Psoas muscle (tissue), 8 donors: ENCODE measurements around the gene SPESP1. TPM values are rescaled to one million over a fixed set of nuclear protein-coding genes. Genes with fewer than 3 reads are reported as not detected.

Source experiments
- ATAC-seq, 4 donors: fragments of 200-7000 bp; cut with Tn5 transposase; one replicate each; pipeline ENCODE4 v1.9.1; 2020; ENCODE audit warnings: moderate library complexity in 3 of 4, mild to moderate bottlenecking in 2 of 4
- DNase-seq, 2 donors: peaks; one replicate each; pipeline ENCODE4 v3.0.0-alpha.2; 2020
- H3K27ac ChIP-seq: fragments of 200-600 bp; one replicate; pipeline ENCODE4 v1.8.0; 2022
- H3K27me3 ChIP-seq, 3 donors: fragments of 200-600 bp in 1 of 3; one replicate each; pipeline versions ENCODE4 v1.6.1 to v1.8.0; 2013 to 2022; ENCODE audit warnings: low read length in 2 of 3, mild to moderate bottlenecking in 2 of 3, moderate library complexity in 1 of 3; ENCODE audit not compliant: insufficient read depth in 3 of 3
- H3K36me3 ChIP-seq, 2 donors: fragments of 200-600 bp in 1 of 2; one replicate each; pipeline versions ENCODE4 v1.6.1 to v1.8.0; 2013 to 2022; ENCODE audit warnings: low read depth in 1 of 2, mild to moderate bottlenecking in 1 of 2, moderate library complexity in 1 of 2; ENCODE audit not compliant: insufficient read depth in 1 of 2
- H3K4me1 ChIP-seq: fragments of 200-600 bp; one replicate; pipeline ENCODE4 v1.8.0; 2022
- H3K4me3 ChIP-seq: fragments of 200-600 bp; one replicate; pipeline ENCODE4 v1.8.0; 2022; ENCODE audit warnings: mild to moderate bottlenecking
- H3K9me3 ChIP-seq: fragments of 200-600 bp; one replicate; pipeline ENCODE4 v1.8.0; 2022
- CTCF ChIP-seq: fragments of 200-600 bp; IDR thresholded peaks from one replicate; pipeline ENCODE4 v1.8.0; 2022; ENCODE audit warnings: antibody characterized with exemption
- WGBS, 3 donors: extraction: QIAGEN DNeasy Blood & Tissue Kit; methylation state at CpG; one replicate each; pipeline versions ENCODE4 v1.1.6 to v1.1.7; 2013; 5-methylcytosine and 5-hydroxymethylcytosine counted together
- intact Hi-C, 2 donors: fragments of 100-400 bp; cut with DNase I; formaldehyde crosslinking; loops; one replicate each; pipeline versions ENCODE4 v1.11.0 to v1.14.2; 2022
- polyA plus RNA-seq, 3 donors: library from polyadenylated mRNA; stranded (reverse); fragments of 200-250 nt; gene quantifications; one replicate each; pipeline ENCODE4 v1.2.3, GENCODE V29; 2013
- total RNA-seq, 4 donors: library from RNA; stranded (reverse); fragmentation: NEBNext Ultra II Directional in 2 of 4; extraction: Animal tissue kit (Norgen Biotek cat#: 25700) in 2 of 4; gene quantifications; one replicate each; pipeline versions ENCODE4 v1.2.1 to v1.2.4, GENCODE V29; 2021 to 2023
- donor health status: healthy with polysubstance abuse.
- donor health status: DM: no; HTN: no; CAD: no; lungs with moderate emphysema.
- donor health status: Bipolar disorder and iron deficiency.
- donor health status: healthy.
- donor health status: DM: yes; HTN: yes; CAD: no.
- donor health status: DM: no; HTN: no; CAD: no.
- donor health status: DM: no; HTN: no; CAD: no.
- donor health status: DM: yes; HTN: yes; CAD: no.

Gene SPESP1
- total and polyA plus RNA-seq, 7 donors: 0.60 to 3.2 (median 2.4) TPM

GRCh38 chr15:68888419-68888818, 41.9 kb upstream of the SPESP1 start:
- Histone ChIP-seq H3K4me3 (no peak overlapping the region), H3K4me1 (peaks cover 11% of the 10 kb centered on the region), H3K9me3 (no peaks in the 10 kb centered on the region), H3K36me3 (no peaks in the 10 kb centered on the region), H3K27me3 (no peaks in the 10 kb centered on the region), H3K27ac (no peak overlapping the region)
- intact Hi-C loops: no loop called here
- no peak for ATAC-seq
- DNase-seq: no peak
- no peak for TF ChIP-seq CTCF
- WGBS, 3 donors: 63 to 76% (median 71%) methylated on average over 12 of the region's 12 CpGs

GRCh38 chr15:68894208-68894607, 36.1 kb upstream of the SPESP1 start:
- WGBS, 3 donors: 65 to 76% (median 72%) methylated on average over 1 of the region's 1 CpG
- no peak for TF ChIP-seq CTCF
- no peak for ATAC-seq

GRCh38 chr15:68896178-68896577, 34.1 kb upstream of the SPESP1 start:
- no peak for TF ChIP-seq CTCF
- H3K4me1 ChIP-seq: no peaks in the 10 kb centered on the region
- intact Hi-C loops: no loop called here
- no peak for DNase-seq
- H3K9me3 ChIP-seq: no peaks in the 10 kb centered on the region
- H3K27me3 ChIP-seq: no peaks in the 10 kb centered on the region
- no peak overlapping the region for H3K27ac ChIP-seq
- no peak for ATAC-seq
- no peaks in the 10 kb centered on the region for H3K36me3 ChIP-seq
- no peak overlapping the region for H3K4me3 ChIP-seq

More at GRCh38 chr15:68894208-68894607, 36.1 kb upstream of the SPESP1 start:
- Histone ChIP-seq H3K4me1 (no peaks in the 10 kb centered on the region), H3K36me3 (no peaks in the 10 kb centered on the region), H3K27ac (no peak overlapping the region), H3K9me3 (no peaks in the 10 kb centered on the region), H3K4me3 (no peak overlapping the region), H3K27me3 (no peaks in the 10 kb centered on the region)
- DNase-seq: no peak
- intact Hi-C loops: no loop called here

GRCh38 chr15:68897016-68897415, 33.3 kb upstream of the SPESP1 start:
- WGBS, 3 donors: 87 to 100% (median 93%) methylated on average over 1 of the region's 1 CpG
- ATAC-seq: no peak
- no peaks in the 10 kb centered on the region for H3K9me3 ChIP-seq
- no peak for TF ChIP-seq CTCF
- no peak overlapping the region for H3K4me3 ChIP-seq
- H3K36me3 ChIP-seq: no peaks in the 10 kb centered on the region
- DNase-seq: no peak
- intact Hi-C loops: no loop called here
- no peaks in the 10 kb centered on the region for H3K4me1 ChIP-seq
- no peak overlapping the region for H3K27ac ChIP-seq
- H3K27me3 ChIP-seq: peaks cover 0 to 4% (median 0%) of the 10 kb centered on the region in 3 donors

GRCh38 chr15:68900027-68900426, 30.3 kb upstream of the SPESP1 start:
- Histone ChIP-seq H3K27me3 (peaks cover 0 to 13% (median 0%) of the 10 kb centered on the region in 3 donors), H3K9me3 (no peaks in the 10 kb centered on the region), H3K4me1 (no peaks in the 10 kb centered on the region), H3K4me3 (no peak overlapping the region), H3K36me3 (no peaks in the 10 kb centered on the region), H3K27ac (no peak overlapping the region)
- ATAC-seq: no peak
- intact Hi-C loops: no loop called here
- WGBS, 3 donors: 79 to 88% (median 87%) methylated on average over 3 of the region's 3 CpGs
- no peak for DNase-seq
- no peak for TF ChIP-seq CTCF
